Heart left ventricle (tissue), 16 donors: ENCODE measurements around the gene IER5. TPM values are rescaled to one million over a fixed set of nuclear protein-coding genes. Genes with fewer than 3 reads are reported as not detected.

Experiments used
- ATAC-seq, 4 donors: fragments of 200-7000 bp; cut with Tn5 transposase; one replicate each; pipeline ENCODE4 v1.9.1; 2020 to 2022; ENCODE audit warnings: moderate library complexity in 4 of 4, mild to moderate bottlenecking in 3 of 4, moderate number of reproducible peaks in 1 of 4
- DNase-seq, 5 donors: peaks; one replicate each; pipeline ENCODE4 v3.0.0-alpha.2; 2020
- H3K27ac ChIP-seq, 12 donors: fragments of 200-600 bp; sonication (generic) in 4 of 12; one replicate each; pipeline versions ENCODE4 v1.5.0 to v1.8.0; 2016 to 2022; ENCODE audit warnings: mild to moderate bottlenecking in 2 of 12
- H3K27me3 ChIP-seq, 9 donors: fragments of 200-600 bp; sonication (generic) in 2 of 9; one replicate each; pipeline versions ENCODE4 v1.5.1 to v1.8.0; 2016 to 2022; ENCODE audit warnings: mild to moderate bottlenecking in 3 of 9
- H3K36me3 ChIP-seq, 9 donors: fragments of 200-600 bp; sonication (generic) in 2 of 9; one replicate each; pipeline versions ENCODE4 v1.5.0 to v1.8.0; 2018 to 2022; ENCODE audit warnings: mild to moderate bottlenecking in 2 of 9
- H3K4me1 ChIP-seq, 12 donors: fragments of 200-600 bp; sonication (generic) in 4 of 12; one replicate each; pipeline versions ENCODE4 v1.5.0 to v1.8.0; 2016 to 2022; ENCODE audit warnings: mild to moderate bottlenecking in 3 of 12
- H3K4me3 ChIP-seq, 12 donors: fragments of 200-600 bp; sonication (generic) in 4 of 12; one replicate each; pipeline versions ENCODE4 v1.5.0 to v1.8.0; 2017 to 2022; ENCODE audit warnings: mild to moderate bottlenecking in 9 of 12, moderate library complexity in 4 of 12
- H3K9me3 ChIP-seq, 12 donors: fragments of 200-600 bp; sonication (generic) in 4 of 12; one replicate each; pipeline versions ENCODE4 v1.5.0 to v1.8.0; 2016 to 2022; ENCODE audit warnings: mild to moderate bottlenecking in 1 of 12
- CTCF ChIP-seq, 12 donors: fragments of 200-600 bp; sonication (generic) in 4 of 12; IDR thresholded peaks; one replicate each; pipeline versions ENCODE4 v1.5.0 to v1.8.0; 2018 to 2022; ENCODE audit warnings: antibody characterized with exemption in 12 of 12, mild to moderate bottlenecking in 5 of 12
- POLR2A ChIP-seq, 2 donors: fragments of 450-650 bp; IDR thresholded peaks; one replicate each; pipeline ENCODE4 v1.6.1; 2017; ENCODE audit warnings: antibody characterized with exemption in 2 of 2, mild to moderate bottlenecking in 2 of 2, moderate library complexity in 2 of 2
- WGBS, 4 donors: extraction: QIAGEN DNeasy Blood & Tissue Kit in 2 of 4; methylation state at CpG; one replicate each; pipeline versions ENCODE4 v1.1.5 to v1.1.7; 2013 to 2018; 5-methylcytosine and 5-hydroxymethylcytosine counted together
- intact Hi-C, 10 donors: fragments of 100-400 bp; cut with DNase I; formaldehyde crosslinking; loops; one replicate each; pipeline versions ENCODE4 v1.11.1 to v1.14.2; 2022
- polyA plus RNA-seq, 2 donors: library from polyadenylated mRNA; stranded (reverse); fragments of 200-250 nt; gene quantifications; one replicate each; pipeline ENCODE4 v1.2.3, GENCODE V29; 2013
- total RNA-seq, 9 donors: library from RNA; depleted of rRNA in 2 of 9; stranded (reverse); fragments of >200 nt in 2 of 9; fragmentation: NEBNext Ultra II Directional in 3 of 9; extraction: Animal tissue kit (Norgen Biotek cat#: 25700) in 3 of 9; gene quantifications; one replicate each; pipeline versions ENCODE4 v1.1.0 to v1.2.4, GENCODE V29; 2016 to 2023
- donor health status: ischemic (EF 13 %, LVEDD 7.1; RV severe dilation, severe dysfunction).
- donor health status: healthy with polysubstance abuse.
- donor health status: DM: no; HTN: yes; CAD: no.
- donor health status: DM: no; HTN: no; CAD: no.
- donor health status: ischemic (EF 25% LVEDD 6.9; RV normal size, moderate dysfunction).
- donor health status: ischemic (EF 25% LVEDD 5.7; RV mildly dilated, moderate dysfunction).
- donor health status: healthy.
- donor health status: DM: yes; HTN: yes; CAD: no.
- donor health status: ischemic (EF 35%, LVEDD 5.7; RV mildly dilated, moderate dysfunction).
- donor health status: nonischemic (EF 11% LVEDD 7.7; RV severe dilation, severe dysfunction).
- donor health status: DM: yes; HTN: yes; CAD: no.
- donor health status: PGD.
- donor health status: ischemic (EF 29% LVEDD 5.4; RV normal size, mild dysfunction).
- donor health status: nonischemic (EF 23%, LVEDD 6.1; RV moderate dilation, normal function).

Gene IER5
- total and polyA plus RNA-seq, 11 donors: 12.8 to 23.4 (median 18.5) TPM

GRCh38 chr1:181100015-181100905 lies 11.8 kb downstream of the IER5 start:
- Histone ChIP-seq H3K27ac (peak overlapping the region in 4 of 12 donors; percentile 9 to 40 (median 32)), H3K4me3 (no peak overlapping the region), H3K27me3 (no peaks in the 10 kb centered on the region), H3K4me1 (peaks cover 10 to 82% (median 52%) of the 10 kb centered on the region in 12 donors), H3K9me3 (no peaks in the 10 kb centered on the region), H3K36me3 (no peaks in the 10 kb centered on the region)
- WGBS, 4 donors: 66 to 71% (median 70%) methylated on average over 10 of the region's 10 CpGs
- DNase-seq (no peak), ATAC-seq (no peak)
- intact Hi-C loops: loop anchor here in 1 of 10 donors (5.0 kb wide), 1 partner anchor 598 kb away; the partner anchor contains the start of gene ACBD6
- TF ChIP-seq POLR2A (IDR thresholded peaks at IDR 0.05) (no peak), CTCF (IDR thresholded peaks at IDR 0.05) (no peak)

GRCh38 chr1:181100934-181101333 lies 12.4 kb downstream of the IER5 start:
- Histone ChIP-seq H3K27me3 (no peaks in the 10 kb centered on the region), H3K36me3 (no peaks in the 10 kb centered on the region), H3K4me3 (no peak overlapping the region), H3K27ac (peak overlapping the region in 2 of 12 donors; percentile 11 to 52), H3K9me3 (no peaks in the 10 kb centered on the region), H3K4me1 (peaks cover 3 to 81% (median 50%) of the 10 kb centered on the region in 12 donors)
- WGBS, 4 donors: 91 to 97% (median 95%) methylated on average over 4 of the region's 4 CpGs
- intact Hi-C loops: loop anchor here in 1 of 10 donors (5.0 kb wide), 1 partner anchor 599 kb away; the partner anchor contains the start of gene ACBD6
- no peak for DNase-seq
- TF ChIP-seq POLR2A (IDR thresholded peaks at IDR 0.05) (no peak), CTCF (IDR thresholded peaks at IDR 0.05) (no peak)
- no peak for ATAC-seq

GRCh38 chr1:181101581-181102226 lies 13.2 kb downstream of the IER5 start:
- WGBS, 4 donors: 63 to 73% (median 68%) methylated on average over 9 of the region's 9 CpGs
- H3K4me3 ChIP-seq: no peak overlapping the region
- TF ChIP-seq POLR2A (IDR thresholded peaks at IDR 0.05) (no peak), CTCF (IDR thresholded peaks at IDR 0.05) (no peak)
- no peaks in the 10 kb centered on the region for H3K36me3 ChIP-seq
- no peak for ATAC-seq
- peaks cover 3 to 81% (median 47%) of the 10 kb centered on the region in 12 donors for H3K4me1 ChIP-seq
- no peaks in the 10 kb centered on the region for H3K9me3 ChIP-seq
- intact Hi-C loops: loop anchor here in 1 of 10 donors (5.0 kb wide), 1 partner anchor 599 kb away; the partner anchor contains the start of gene ACBD6
- peak overlapping the region in 2 of 12 donors; percentile 11 to 52 for H3K27ac ChIP-seq
- H3K27me3 ChIP-seq: no peaks in the 10 kb centered on the region
- no peak for DNase-seq

- no peak for DNase-seq
- H3K4me3 ChIP-seq: no peak overlapping the region
- no peaks in the 10 kb centered on the region for H3K36me3 ChIP-seq
- no peaks in the 10 kb centered on the region for H3K27me3 ChIP-seq
- TF ChIP-seq POLR2A (IDR thresholded peaks at IDR 0.05) (no peak), CTCF (IDR thresholded peaks at IDR 0.05) (no peak)
- peak overlapping the region in 1 of 12 donors; percentile 11 for H3K27ac ChIP-seq
- H3K4me1 ChIP-seq: peaks cover 3 to 85% (median 44%) of the 10 kb centered on the region in 12 donors
- ATAC-seq: no peak
- H3K9me3 ChIP-seq: no peaks in the 10 kb centered on the region
- intact Hi-C loops: loop anchor here in 1 of 10 donors (5.0 kb wide), 1 partner anchor 601 kb away; the partner anchor contains the start of gene ACBD6
These were observed 14.3 kb downstream of the IER5 start for GRCh38 chr1:181102841-181103240.
